ENCODE measurements around the gene KL.

Gene KL

GRCh38 chr13:33011828-33012470 lies 4.3 kb upstream of the KL start:
- DNase-seq (ENCODE audit: extremely low read depth, low read depth), result no peak
- no peak for TF ChIP-seq CTCF (IDR thresholded peaks at IDR 0.05; ENCODE audit: low read depth, low read length)

- no peak for DNase-seq (ENCODE audit: extremely low read depth, low read depth)
- no peak for TF ChIP-seq CTCF (IDR thresholded peaks at IDR 0.05; ENCODE audit: low read depth, low read length)
Observed at GRCh38 chr13:33014291-33014690, 1.9 kb upstream of the KL start.

- no peak for DNase-seq (ENCODE audit: extremely low read depth, low read depth)
- no peak for TF ChIP-seq CTCF (IDR thresholded peaks at IDR 0.05; ENCODE audit: low read depth, low read length)
Observed at GRCh38 chr13:33015241-33015668, 968 bp upstream of the KL start.

GRCh38 chr13:33015791-33016323 lies 366 bp upstream of the KL start:
- no peak for DNase-seq (ENCODE audit: extremely low read depth, low read depth)
- no peak for TF ChIP-seq CTCF (IDR thresholded peaks at IDR 0.05; ENCODE audit: low read depth, low read length)

- no peak; the same call in 1 of the 2 replicates for TF ChIP-seq CTCF (IDR thresholded peaks at IDR 0.05; ENCODE audit: low read depth, low read length)
- no peak for DNase-seq (ENCODE audit: extremely low read depth, low read depth)
Observed at GRCh38 chr13:33017323-33017929, 1.2 kb downstream of the KL start.

- DNase-seq (ENCODE audit: extremely low read depth, low read depth), result no peak
- TF ChIP-seq CTCF (IDR thresholded peaks at IDR 0.05; ENCODE audit: low read depth, low read length), result no peak
Observed at GRCh38 chr13:33018886-33019285, 2.7 kb downstream of the KL start.

- no peak for TF ChIP-seq CTCF (IDR thresholded peaks at IDR 0.05; ENCODE audit: low read depth, low read length)
- DNase-seq (ENCODE audit: extremely low read depth, low read depth), result no peak
Observed at GRCh38 chr13:33022986-33023385, 6.8 kb downstream of the KL start.

Measured in AG09319 (cell line).